HG03025 (cell line): Measurements from ENCODE around the gene RHEX.

Source experiments
- ATAC-seq: cut with Tn5 transposase; IDR thresholded peaks from one replicate; pipeline ENCODE4 v1.9.1; 2021; ENCODE audit warnings: mild to moderate bottlenecking, moderate library complexity; ENCODE audit not compliant: unreplicated experiment, low FRiP score

RHEX gene

DNA sequence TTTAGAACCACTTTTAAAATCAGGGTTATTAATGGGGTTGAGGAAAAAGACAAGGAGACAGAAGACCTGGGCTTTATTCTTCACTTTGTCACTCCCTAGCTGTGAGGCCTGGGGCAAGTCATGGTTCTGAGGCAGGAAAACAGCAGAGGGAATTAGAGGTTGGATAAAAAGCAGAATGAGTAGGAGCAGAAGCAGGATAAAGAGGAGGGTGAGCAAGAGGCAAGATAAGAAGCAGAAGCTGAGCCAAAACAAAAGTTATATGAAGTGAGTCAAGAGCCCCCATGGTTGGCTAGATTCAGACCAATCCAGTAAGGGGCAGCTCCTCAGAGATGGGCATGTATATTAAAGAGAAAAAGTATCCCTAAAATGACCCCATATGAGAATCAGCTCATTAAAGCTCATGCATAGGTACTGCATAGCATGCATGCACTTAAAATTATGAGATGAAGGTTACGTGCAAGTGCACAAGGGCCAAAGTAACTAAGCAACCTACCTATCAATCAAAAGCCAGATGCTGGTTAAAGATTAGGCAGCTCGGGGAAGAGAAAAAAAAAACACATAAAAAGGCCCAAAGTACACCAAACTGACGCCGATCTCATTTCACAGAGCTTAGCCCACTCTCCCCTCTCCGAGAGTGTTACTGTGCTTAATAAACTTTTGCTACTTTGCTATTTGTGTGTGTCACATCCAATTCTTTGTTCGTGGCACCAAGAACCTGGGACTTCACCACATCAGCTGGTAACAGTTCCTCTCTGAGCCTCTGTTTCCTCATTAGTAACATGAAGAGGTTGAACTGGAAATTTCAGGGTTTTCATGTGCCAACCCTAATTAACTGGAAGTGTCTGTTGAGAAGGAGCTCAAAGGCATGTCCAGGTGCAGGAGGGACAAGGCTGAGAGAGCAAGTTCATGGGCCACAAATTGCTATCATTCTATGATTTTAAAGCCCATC, 62.0 kb downstream of the RHEX start:
- no peak for ATAC-seq

DNA sequence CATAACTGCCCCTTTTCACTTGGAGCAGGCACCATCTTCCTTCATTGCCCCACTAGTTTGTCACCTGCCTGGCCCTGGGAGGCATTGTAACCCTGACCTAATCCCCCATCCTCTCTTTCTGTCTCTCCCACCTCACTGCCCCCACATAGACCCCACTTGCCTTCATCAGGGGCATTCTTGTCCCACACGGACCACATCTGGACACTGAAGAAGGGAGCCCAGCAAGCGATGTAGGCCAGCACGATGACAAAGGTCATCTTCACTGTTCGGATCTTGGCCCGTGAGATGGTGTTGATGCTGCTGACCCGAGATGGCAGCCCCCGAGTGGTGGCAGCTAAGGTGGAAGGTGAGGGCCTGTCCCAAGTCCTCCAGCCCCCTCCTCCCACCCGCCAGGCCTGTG, 62.8 kb downstream of the RHEX start:
- ATAC-seq, result no peak

DNA sequence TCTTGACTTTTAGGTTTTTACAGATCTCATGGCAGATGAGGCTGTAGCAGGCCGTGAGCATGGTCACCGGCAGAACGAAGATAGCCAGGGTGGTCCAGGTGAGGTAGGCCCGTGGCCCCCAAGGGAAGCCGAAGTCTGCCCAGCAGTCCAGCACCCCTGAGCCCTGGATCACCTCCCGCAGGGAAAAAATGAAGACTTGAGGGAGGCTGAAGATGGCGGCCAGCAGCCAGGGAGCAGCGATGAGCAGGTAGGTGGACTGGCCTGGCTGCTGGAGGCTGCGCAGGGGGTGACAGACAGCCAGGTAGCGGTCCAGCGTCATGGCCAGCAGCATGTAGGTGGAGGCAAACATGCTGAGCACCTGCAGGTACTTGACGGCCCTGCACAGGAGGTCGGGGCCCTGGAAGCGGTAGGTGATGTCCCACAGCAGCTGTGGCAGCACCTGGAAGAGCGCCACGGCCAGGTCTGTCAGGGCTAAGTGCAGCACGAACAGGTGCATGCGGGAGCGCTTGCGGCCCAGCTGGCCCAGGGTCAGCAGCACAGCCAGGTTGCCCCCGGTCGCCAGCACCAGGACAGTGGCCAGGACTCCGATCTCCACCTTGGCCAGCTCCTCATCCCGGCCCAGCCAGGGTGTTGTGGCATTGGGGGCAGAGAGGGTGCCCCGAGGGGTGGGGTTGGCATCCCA, 63.4 kb downstream of the RHEX start:
- no peak for ATAC-seq

DNA sequence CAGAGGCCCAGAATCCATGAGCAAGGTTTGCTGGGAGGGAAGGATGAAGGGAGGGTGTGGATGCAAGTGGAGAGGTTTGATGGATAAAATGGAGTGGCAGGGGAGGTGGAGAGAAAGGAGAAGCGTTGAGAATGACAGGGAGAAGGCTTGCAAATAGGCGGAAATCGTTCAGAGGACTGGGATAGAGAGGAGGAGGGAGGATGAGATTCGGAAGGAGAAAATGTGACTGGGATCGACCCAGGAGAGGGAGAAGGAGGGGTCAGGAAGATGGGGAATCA, 63.8 kb downstream of the RHEX start:
- ATAC-seq, result no peak

DNA sequence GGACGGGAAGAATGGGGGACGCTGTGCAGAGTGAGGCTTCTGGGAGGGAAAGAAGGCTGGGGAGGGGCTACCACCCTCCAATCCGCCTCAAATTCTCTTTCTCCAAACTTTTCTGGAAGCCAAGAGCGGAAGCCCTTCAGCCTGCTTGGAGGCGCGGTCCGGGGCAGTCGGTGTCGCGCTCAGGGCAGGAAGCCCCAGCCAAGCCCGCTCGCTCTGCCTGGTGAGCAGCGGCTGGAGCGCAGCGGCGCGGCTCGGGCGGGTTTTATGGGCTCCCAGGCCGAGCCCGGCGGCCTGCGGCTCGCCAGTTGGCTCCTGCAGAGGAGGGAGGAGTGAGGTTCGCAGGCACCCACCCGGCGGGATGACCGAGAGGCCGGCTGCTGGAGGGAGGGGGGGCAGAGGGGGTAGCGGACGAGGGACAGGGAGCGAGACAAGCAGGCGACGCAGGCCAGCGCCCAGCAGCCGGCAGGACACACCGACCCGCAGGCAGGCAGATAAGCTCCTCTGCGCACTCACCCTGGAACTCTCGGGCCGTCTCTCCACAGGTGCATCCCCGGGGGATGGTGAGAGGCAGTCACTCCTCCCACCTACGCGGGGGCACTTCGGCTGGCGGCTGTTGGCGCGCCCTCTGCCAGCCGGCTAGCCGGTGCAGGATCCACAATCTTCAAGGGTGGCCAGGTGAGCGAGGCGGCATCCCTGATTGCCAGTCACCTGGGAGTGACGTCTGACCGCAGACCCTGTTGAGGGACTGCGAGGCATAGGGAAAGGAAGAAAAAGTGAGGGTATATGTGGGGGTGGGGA, 64.4 kb downstream of the RHEX start, which contains the start of gene AVPR1B:
TSS of gene AVPR1B (minus strand) at position 238 of the 798 bp plus-strand sequence. CDS start 498 bp downstream, outside the sequence.
- ATAC-seq, result no peak

DNA sequence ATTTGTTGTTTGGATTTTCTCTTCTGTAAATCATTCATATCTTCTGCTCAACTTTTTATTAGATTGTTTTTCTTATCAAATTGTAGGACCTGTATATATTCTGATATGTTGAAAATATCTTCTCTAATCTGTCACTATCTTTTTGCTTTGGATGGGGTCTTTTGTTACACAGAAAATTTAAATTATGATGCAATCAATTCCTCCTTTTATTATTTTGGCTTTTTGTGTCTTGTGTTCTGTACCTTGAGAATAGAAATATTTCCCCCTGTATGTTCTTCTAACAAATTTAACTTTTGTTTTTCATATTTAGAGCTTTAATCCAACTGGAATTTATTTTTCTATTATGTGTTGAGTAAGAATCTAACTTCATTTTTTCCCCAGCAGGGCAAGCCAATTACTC, 67.4 kb downstream of the RHEX start:
- ATAC-seq, result no peak

DNA sequence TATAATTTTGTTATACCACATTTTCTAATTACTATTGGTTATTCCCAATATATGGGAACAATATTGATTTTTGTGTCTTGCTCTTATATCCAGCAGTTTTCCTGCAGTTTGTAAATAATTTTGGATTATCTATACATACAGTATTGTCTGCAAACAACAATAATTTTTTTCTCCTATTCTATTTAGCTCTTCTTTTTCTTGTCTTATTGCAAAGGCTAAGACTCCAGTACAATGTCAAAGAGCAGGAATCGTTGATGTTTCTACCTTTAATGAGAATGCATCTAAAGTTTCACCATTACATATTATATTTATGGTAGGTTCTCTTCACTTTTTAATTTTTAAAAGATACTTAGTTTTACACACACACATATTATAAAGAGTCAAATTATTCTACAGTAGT, 68.3 kb downstream of the RHEX start:
- no peak for ATAC-seq

DNA sequence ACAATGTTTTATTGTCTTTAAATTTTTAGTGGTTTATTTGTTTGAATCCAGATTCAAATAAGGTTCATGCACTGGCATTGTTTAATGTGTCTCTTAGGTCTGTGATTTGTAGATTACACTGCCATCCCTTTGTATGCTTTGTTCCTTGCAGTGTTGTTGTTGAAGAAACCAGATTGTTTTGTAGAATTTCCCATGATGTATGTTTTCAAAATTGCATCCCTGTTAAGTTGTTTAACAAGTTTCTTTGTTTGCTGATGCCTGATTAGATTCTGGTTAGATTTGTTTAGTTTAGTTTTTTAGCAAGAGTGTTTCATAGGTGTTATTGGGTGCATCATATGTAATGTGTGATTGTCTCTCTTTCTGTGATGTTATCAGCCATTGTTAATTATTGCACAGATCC, 69.7 kb downstream of the RHEX start:
- ATAC-seq, result no peak

DNA sequence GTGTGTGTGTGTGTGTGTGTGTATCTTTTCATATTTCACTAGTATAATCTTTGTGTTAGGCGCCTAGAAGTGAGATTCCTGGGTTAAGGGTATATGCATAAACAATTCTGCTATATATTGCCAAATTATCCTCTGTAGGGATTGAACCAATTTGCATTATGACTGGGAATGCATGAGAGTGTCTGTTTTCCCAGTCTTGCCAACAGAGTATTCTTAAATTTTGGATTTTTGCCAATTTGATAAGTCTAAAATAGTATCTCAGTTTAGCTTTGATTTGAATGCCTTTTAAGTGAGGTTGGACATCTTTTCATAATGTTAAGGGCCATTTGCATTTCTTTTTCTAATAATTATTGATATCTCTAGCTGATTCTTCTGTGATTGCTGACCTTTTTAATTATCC, 72.4 kb downstream of the RHEX start:
- no peak for ATAC-seq

DNA sequence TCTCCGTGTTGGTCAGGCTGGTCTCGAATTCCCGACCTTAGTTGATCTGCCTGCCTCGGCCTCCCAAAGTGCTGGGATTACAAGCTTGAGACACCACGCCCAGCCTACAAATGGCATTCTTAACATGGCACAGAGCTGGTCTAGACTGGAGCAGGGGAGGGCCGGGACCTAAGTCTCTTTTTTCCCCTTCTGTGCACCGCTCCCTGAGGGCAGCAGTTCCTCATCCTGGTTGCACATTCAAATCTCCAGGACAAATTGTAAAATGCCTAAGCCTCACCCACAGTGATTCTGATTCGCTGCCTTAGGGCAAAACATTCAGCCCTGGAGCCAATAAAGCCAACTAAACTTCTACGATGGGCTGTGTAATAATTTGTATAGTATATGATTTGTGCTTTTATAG, 74.4 kb downstream of the RHEX start:
- ATAC-seq, result no peak

DNA sequence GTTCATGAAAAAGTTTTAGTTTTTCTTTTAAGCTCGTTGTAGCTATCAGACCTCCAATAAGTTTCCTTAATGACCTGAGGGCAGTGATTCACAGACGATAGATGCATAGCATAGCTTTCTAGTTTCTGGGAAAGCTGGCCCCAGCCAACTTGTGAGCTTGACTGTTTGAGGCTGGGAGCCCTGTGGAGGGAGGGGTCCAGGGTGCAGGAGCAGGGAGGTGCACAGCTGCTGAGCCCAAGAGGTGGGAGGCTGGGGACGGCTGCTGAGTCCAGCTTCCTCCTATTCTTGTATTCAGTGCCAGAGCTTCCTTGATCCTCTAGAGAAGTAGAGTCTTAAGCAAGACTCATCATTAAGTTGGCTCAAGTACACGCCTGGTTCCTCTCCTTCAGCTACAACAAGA, 75.2 kb downstream of the RHEX start:
- no peak for ATAC-seq

DNA sequence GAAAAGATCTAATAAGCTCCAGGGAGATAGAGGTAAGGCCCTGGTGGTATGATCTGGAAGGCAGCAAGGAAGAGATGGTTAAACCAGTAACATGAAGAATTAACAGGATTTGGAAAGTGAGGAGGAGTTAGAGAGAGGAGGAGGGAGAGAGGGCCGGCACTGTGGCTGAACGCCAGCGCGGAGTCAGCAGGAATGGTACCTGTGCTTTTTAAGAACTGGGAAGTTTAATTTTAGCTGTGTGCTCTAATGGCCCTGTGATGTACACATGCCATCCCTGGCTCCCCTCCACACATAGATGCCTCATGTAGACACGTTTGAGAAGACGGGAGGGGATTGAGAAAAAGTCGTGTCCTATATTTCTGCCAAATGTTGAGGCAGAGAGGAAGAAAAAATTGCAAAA, 78.1 kb downstream of the RHEX start:
- ATAC-seq, result no peak

DNA sequence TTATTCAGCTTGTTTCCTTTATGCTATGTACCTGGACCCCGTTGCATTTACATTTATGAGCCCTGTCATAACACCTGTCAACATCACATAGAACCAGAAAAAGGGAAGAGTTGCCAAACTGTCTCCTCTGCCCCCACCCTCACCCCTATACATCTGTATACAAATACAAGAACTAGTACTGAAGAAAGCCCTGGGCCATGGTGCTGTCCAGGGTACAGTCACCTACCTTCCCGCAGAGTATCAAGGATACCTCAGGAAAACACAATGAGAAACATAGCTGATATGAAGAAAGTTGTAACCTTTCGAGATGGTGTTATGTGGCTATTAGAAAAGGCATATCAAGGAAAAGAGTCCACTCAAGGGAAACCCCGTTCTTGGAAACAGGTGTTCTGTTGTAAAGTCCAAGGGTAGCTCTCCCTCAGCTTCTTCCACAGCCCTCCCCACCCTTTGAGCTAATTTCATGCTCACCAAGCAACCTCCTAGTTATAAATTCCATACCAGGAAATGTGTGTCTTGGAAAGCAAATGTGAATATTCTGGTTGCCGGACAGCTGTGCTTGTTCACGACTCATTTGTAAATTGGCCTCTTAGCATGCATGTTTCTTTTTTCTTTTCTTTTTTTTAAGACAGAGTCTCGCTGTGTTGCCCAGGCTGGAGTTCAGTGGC, 80.9 kb downstream of the RHEX start:
- ATAC-seq, result no peak

DNA sequence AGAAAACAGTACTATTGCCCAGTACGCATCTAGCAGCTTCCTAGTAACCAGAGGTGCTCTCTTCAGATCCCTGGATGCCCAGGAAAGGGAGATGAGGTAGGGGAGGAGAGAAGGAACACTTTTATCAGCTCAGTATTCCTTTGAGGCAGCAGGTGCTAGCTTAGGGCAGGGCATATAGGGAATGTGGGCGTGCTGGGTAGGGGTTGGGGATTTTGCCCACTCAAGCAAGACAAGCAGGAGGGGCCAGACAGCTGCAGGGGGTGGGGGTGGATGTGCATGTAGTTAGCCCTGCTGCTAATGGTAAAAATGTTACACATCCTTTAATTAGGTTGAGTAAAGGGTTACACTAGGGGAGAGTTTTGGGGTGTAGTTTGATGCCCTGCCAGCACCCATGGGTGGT, 82.3 kb downstream of the RHEX start:
- ATAC-seq, result no peak

DNA sequence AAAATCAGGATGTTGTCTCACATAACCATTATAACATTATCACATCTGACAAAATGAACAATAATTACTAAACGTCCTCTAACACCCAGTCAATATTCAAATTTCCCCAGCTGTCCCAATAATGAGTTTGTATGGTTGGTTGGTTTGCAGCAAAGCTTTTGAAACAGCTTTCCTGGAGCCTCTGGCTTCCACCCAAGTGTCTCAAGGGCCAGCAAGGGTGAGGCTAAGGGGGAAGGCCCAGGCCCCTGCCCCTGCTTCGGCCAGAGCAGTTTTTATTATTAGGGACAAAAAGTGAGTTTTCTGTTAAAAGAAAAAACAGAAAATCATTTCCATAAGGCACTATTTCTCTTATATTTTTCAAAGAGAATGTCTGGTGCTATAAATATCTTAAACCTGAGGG, 83.3 kb downstream of the RHEX start:
- no peak for ATAC-seq

DNA sequence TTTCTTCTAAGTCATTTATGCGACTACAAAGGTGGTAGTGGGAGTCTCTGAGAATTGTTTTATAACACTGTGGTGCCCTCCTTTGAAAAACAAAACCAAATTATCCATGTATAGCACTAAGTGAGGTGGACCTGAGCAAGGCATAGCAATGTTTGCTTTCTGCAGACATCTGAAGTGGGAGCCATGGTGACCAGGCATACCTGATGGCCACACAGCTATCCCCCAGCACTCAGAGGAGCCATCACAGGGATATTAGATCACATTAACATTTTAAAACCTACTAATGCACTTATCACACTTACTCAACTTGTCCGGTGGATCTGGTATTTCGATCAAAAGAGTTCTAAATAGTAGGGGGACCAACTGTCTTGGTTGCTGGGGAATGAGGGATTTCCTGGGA, 89.0 kb downstream of the RHEX start:
- no peak for ATAC-seq

DNA sequence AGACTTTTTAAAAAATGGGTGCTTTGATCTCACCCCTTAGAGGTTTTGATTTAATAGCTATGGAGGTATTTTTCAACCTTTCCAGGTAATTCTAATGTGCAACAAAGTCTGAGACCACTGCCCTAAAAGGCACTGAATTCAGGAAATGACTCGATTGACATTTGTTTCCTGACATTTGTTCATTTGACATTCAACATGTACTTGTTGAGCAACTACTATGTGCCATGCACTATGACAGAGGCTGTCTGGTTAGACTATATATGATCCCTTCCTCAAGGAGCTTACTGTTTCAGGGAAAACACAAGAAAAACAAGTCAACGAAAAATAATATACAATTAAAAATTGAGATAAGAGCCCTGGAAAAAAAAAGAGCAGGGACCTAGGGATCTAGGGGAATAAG, 89.8 kb downstream of the RHEX start:
- ATAC-seq, result no peak

DNA sequence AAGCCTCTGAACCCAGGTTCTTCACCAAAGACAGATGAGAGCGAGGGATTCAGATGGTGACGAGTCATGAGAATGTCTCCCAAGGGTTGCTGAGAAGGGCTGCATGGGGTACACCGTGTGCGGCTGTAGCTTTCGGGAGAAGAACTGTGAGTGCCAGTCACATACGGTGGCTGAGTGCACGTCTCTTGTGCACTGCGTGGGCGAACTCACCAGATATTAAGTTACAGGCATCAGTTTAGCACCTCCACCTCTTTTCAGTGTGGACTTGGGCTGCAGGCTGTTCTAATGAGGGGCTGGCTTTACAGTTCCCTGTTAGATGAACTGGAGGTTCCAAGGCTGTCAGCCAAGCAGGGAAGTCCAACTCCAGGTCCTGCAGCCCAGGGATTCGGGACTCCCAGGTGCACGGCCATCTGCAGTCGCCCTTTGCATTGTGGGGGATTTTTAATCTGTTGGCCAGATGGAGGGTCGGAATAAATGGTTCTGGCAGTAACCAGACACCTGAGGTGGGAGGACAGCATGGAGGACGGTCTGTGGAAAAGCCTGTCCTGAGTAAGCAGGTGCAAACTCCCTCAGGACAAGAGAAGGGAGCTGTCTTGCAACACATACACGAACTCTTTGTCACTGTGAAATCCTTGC, 90.7 kb downstream of the RHEX start:
- ATAC-seq, result no peak

DNA sequence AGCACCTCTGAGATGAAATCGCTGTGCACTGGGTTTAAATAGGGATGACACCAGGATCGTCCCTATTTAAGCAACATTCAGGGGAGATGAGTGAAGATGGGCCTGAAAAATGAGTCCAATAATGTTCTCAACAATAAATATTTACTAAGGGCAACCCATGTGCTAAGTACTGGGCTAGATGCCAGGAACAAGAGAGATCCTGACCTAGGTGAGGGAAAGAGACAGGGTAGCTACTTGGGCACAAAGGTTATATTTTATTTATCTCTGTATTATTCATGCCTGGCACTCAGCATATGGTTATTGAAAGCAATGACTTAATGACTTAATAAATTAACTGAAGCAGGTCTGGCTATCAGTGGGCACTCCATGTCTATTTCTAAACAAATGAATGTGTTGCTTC, 91.6 kb downstream of the RHEX start:
- no peak for ATAC-seq

DNA sequence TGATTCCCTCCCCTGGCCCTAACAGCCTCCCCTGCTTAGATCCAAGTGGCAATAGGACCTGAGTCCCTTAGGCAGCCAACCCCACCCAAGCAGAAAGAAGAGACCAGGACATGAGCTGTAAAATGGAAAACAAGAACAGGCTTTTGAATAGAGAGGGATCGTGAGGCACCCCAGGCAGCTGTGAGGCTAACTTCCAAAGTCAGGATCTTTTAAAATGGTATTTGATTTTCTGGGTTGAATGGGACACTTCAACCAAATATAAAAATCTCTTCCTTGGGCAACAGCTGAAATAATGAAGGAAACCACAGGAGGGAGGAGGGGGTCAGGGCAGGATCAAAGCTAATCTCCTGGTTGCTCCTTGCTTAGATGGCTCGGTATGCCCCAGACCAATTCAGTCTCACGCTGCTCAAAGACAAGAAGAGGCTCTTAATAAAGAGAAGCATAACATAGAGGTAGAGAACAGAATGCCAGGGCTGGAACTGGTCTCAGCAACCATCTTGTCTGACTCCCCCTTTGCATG, 92.9 kb downstream of the RHEX start:
- no peak for ATAC-seq
